Activated CD8-positive, alpha-beta memory T cell treated with anti-CD3 and anti-CD28 coated beads, Interleukin-2, amount 50 U/mL, for 4 hours (primary cell): ENCODE data around the gene GABRB3.

Source experiments
- DNase-seq: peaks from one replicate; pipeline ENCODE4 v3.0.0-alpha.2; 2020

GABRB3 gene

GRCh38 chr15:26772154-26773066 lies at the start of gene GABRB3:
GABRB3 (minus strand) TSS chr15:26773066.
- DNase-seq: no peak

GRCh38 chr15:26807517-26808427 lies 34.9 kb upstream of the GABRB3 start:
- no peak for DNase-seq

GRCh38 chr15:26806574-26806973 lies 33.7 kb upstream of the GABRB3 start:
- DNase-seq: no peak

- no peak for DNase-seq
These were observed 33.3 kb upstream of the GABRB3 start for GRCh38 chr15:26806151-26806550.

GRCh38 chr15:26805470-26805869 lies 32.6 kb upstream of the GABRB3 start:
- DNase-seq: no peak

- DNase-seq: no peak
These were observed 31.4 kb upstream of the GABRB3 start for GRCh38 chr15:26804063-26804804.

- DNase-seq: no peak
These were observed 17.3 kb upstream of the GABRB3 start for GRCh38 chr15:26790118-26790517.

- no peak for DNase-seq
These were observed 8.9 kb upstream of the GABRB3 start for GRCh38 chr15:26781816-26782215.

- no peak for DNase-seq
These were observed 1.1 kb upstream of the GABRB3 start for GRCh38 chr15:26773917-26774316.

- no peak for DNase-seq
These were observed 406 bp upstream of the GABRB3 start for GRCh38 chr15:26773067-26773877.

GRCh38 chr15:26771578-26772153 lies 1.2 kb downstream of the GABRB3 start:
- no peak for DNase-seq

GRCh38 chr15:26771168-26771567 lies 1.7 kb downstream of the GABRB3 start:
- no peak for DNase-seq

- no peak for DNase-seq
These were observed 5.6 kb downstream of the GABRB3 start for GRCh38 chr15:26767169-26767670.

- DNase-seq: no peak
These were observed 6.6 kb downstream of the GABRB3 start for GRCh38 chr15:26766262-26766661.

- DNase-seq: no peak
These were observed 12.9 kb downstream of the GABRB3 start for GRCh38 chr15:26759986-26760385.

GRCh38 chr15:26758079-26758478 lies 14.8 kb downstream of the GABRB3 start:
- no peak for DNase-seq

- DNase-seq: no peak
These were observed 15.7 kb downstream of the GABRB3 start for GRCh38 chr15:26757141-26757540.

GRCh38 chr15:26744894-26745293 lies 28.0 kb downstream of the GABRB3 start:
- no peak for DNase-seq

- no peak for DNase-seq
These were observed 33.1 kb downstream of the GABRB3 start for GRCh38 chr15:26739791-26740190.

- DNase-seq: no peak
These were observed 33.9 kb downstream of the GABRB3 start for GRCh38 chr15:26738996-26739395.

GRCh38 chr15:26736502-26737248 lies 36.2 kb downstream of the GABRB3 start:
- DNase-seq: no peak
